ENCODE results near the gene EPB41L5.

EPB41L5 gene

GRCh38 chr2:120001471-120001870 is 11.4 kb upstream of the EPB41L5 start:
- ChIA-PET CTCF (no interaction called here), POLR2A (no interaction called here)
- no peak for TF ChIP-seq SUZ12 (IDR thresholded peaks at IDR 0.05)
- TF ChIP-seq, protein P1, sequence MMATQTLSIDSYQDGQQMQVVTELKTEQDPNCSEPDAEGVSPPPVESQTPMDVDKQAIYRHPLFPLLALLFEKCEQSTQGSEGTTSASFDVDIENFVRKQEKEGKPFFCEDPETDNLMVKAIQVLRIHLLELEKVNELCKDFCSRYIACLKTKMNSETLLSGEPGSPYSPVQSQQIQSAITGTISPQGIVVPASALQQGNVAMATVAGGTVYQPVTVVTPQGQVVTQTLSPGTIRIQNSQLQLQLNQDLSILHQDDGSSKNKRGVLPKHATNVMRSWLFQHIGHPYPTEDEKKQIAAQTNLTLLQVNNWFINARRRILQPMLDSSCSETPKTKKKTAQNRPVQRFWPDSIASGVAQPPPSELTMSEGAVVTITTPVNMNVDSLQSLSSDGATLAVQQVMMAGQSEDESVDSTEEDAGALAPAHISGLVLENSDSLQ (IDR thresholded peaks at IDR 0.05): no peak
- TF ChIP-seq ELF4 (IDR thresholded peaks at IDR 0.05): no peak
- no peak for TF ChIP-seq FOXK2 (IDR thresholded peaks at IDR 0.05)
- no peak for TF ChIP-seq FOXA1 (IDR thresholded peaks at IDR 0.05)
- TF ChIP-seq L3MBTL2 (conservative IDR thresholded peaks at IDR 0.05): no peak
- TF ChIP-seq NFRKB (IDR thresholded peaks at IDR 0.05): no peak
- TF ChIP-seq BHLHE40 (IDR thresholded peaks at IDR 0.05; ENCODE audit: borderline replicate concordance): no peak
- no peak for TF ChIP-seq SP1 (IDR thresholded peaks at IDR 0.05)
- no peak for TF ChIP-seq CTBP1 (IDR thresholded peaks at IDR 0.05; ENCODE audit: borderline replicate concordance)
- no peak for TF ChIP-seq HDGF (IDR thresholded peaks at IDR 0.05; ENCODE audit: borderline replicate concordance)
- TF ChIP-seq ARNT (IDR thresholded peaks at IDR 0.05): no peak
- TF ChIP-seq ZNF384 (IDR thresholded peaks at IDR 0.05): no peak
- no peak for TF ChIP-seq TARDBP (IDR thresholded peaks at IDR 0.05)
- TF ChIP-seq LEF1 (IDR thresholded peaks at IDR 0.05; ENCODE audit: borderline replicate concordance): no peak
- TF ChIP-seq FOXM1 (IDR thresholded peaks at IDR 0.05; ENCODE audit: borderline replicate concordance): no peak
- no peak for DNase-seq (ENCODE audit: extremely low spot score)

- ChIA-PET POLR2A (interaction anchor here (0.6 to 1.6 kb wide), 2 partner anchors 8 to 10 kb away, joined by 3 to 7 read pairs; partner anchors contain the start of gene EPB41L5), CTCF (no interaction called here)
- DNase-seq (ENCODE audit: extremely low spot score): no peak
- TF ChIP-seq CTBP1 (IDR thresholded peaks at IDR 0.05; ENCODE audit: borderline replicate concordance) (no peak), SP1 (IDR thresholded peaks at IDR 0.05) (no peak), NFRKB (IDR thresholded peaks at IDR 0.05) (no peak), FOXM1 (IDR thresholded peaks at IDR 0.05; ENCODE audit: borderline replicate concordance) (no peak), HDGF (IDR thresholded peaks at IDR 0.05; ENCODE audit: borderline replicate concordance) (no peak), SUZ12 (IDR thresholded peaks at IDR 0.05) (no peak), LEF1 (IDR thresholded peaks at IDR 0.05; ENCODE audit: borderline replicate concordance) (no peak), BHLHE40 (IDR thresholded peaks at IDR 0.05; ENCODE audit: borderline replicate concordance) (no peak)
- TF ChIP-seq, protein P1 (IDR thresholded peaks at IDR 0.05): no peak
Measured at GRCh38 chr2:120004254-120004653, 8.6 kb upstream of the EPB41L5 start.

- CTCF ChIA-PET: no interaction called here
- POLR2A ChIA-PET: no interaction called here
- TF ChIP-seq HDGF (IDR thresholded peaks at IDR 0.05; ENCODE audit: borderline replicate concordance): no peak
- no peak for TF ChIP-seq ZNF384 (IDR thresholded peaks at IDR 0.05)
- TF ChIP-seq SUZ12 (IDR thresholded peaks at IDR 0.05): no peak
- no peak for TF ChIP-seq LEF1 (IDR thresholded peaks at IDR 0.05; ENCODE audit: borderline replicate concordance)
- TF ChIP-seq FOXA1 (IDR thresholded peaks at IDR 0.05): no peak
- TF ChIP-seq CTBP1 (IDR thresholded peaks at IDR 0.05; ENCODE audit: borderline replicate concordance): no peak
- TF ChIP-seq FOXM1 (IDR thresholded peaks at IDR 0.05; ENCODE audit: borderline replicate concordance): no peak
- TF ChIP-seq, protein P1 (IDR thresholded peaks at IDR 0.05): no peak
- TF ChIP-seq FOXK2 (IDR thresholded peaks at IDR 0.05): no peak
- TF ChIP-seq NFRKB (IDR thresholded peaks at IDR 0.05): no peak
- TF ChIP-seq TARDBP (IDR thresholded peaks at IDR 0.05): no peak
- TF ChIP-seq BHLHE40 (IDR thresholded peaks at IDR 0.05; ENCODE audit: borderline replicate concordance): no peak
- no peak for DNase-seq (ENCODE audit: extremely low spot score)
Measured at GRCh38 chr2:120005834-120006521, 6.9 kb upstream of the EPB41L5 start.

GRCh38 chr2:120007851-120008250 is 5.0 kb upstream of the EPB41L5 start:
- no peak for TF ChIP-seq FOXK2 (IDR thresholded peaks at IDR 0.05)
- no peak for TF ChIP-seq NFRKB (IDR thresholded peaks at IDR 0.05)
- no peak for TF ChIP-seq CTBP1 (IDR thresholded peaks at IDR 0.05; ENCODE audit: borderline replicate concordance)
- no peak for TF ChIP-seq BHLHE40 (IDR thresholded peaks at IDR 0.05; ENCODE audit: borderline replicate concordance)
- no peak for TF ChIP-seq LEF1 (IDR thresholded peaks at IDR 0.05; ENCODE audit: borderline replicate concordance)
- TF ChIP-seq, protein P1 (IDR thresholded peaks at IDR 0.05): no peak
- TF ChIP-seq SP1 (IDR thresholded peaks at IDR 0.05): no peak
- no peak for TF ChIP-seq FOXM1 (IDR thresholded peaks at IDR 0.05; ENCODE audit: borderline replicate concordance)
- no peak for TF ChIP-seq HDGF (IDR thresholded peaks at IDR 0.05; ENCODE audit: borderline replicate concordance)
- TF ChIP-seq ZNF384 (IDR thresholded peaks at IDR 0.05): no peak
- no peak for TF ChIP-seq TARDBP (IDR thresholded peaks at IDR 0.05)
- ChIA-PET POLR2A (no interaction called here), CTCF (no interaction called here)
- no peak for DNase-seq (ENCODE audit: extremely low spot score)

GRCh38 chr2:120012363-120012762 is 514 bp upstream of the EPB41L5 start:
- ChIA-PET CTCF (interaction anchor here (0.6 to 1.0 kb wide), 2 partner anchors 13 to 75 kb away, joined by 3 read pairs; no protein-coding TSS in a partner anchor), POLR2A (interaction anchor here (0.7 to 1.9 kb wide), 4 partner anchors 9 to 255 kb away, joined by 3 to 7 read pairs (median 5); partner anchors contain the start of gene PTPN4)
- no peak for TF ChIP-seq FOXM1 (IDR thresholded peaks at IDR 0.05; ENCODE audit: borderline replicate concordance)
- TF ChIP-seq, protein P1 (IDR thresholded peaks at IDR 0.05): peak; percentile 25; the same call in 1 of the 2 replicates
- DNase-seq (ENCODE audit: extremely low spot score): no peak

Measured in HEK293T (cell line).